GM12878 (cell line): ENCODE measurements around the gene PHOSPHO1. TPM values are rescaled to one million over a fixed set of nuclear protein-coding genes. Genes with fewer than 3 reads are reported as not detected.

Source experiments
- HDAC2 ChIP-seq: fragments of 200-600 bp; sonication (generic); IDR thresholded peaks from 2 replicates; pipeline ENCODE4 v1.6.1; 2017
- JUND ChIP-seq: IDR thresholded peaks from 2 replicates; pipeline ENCODE4 v1.6.1; 2012; ENCODE audit warnings: low read depth, mild to moderate bottlenecking, low read length, improper control_type of control experiment, moderate library complexity
- MXI1 ChIP-seq: fragments of 150-350 bp; IDR thresholded peaks from 2 replicates; pipeline ENCODE4 v1.6.1; 2011; ENCODE audit warnings: low read depth, mild to moderate bottlenecking, inconsistent platforms, low read length, improper control_type of control experiment
- NR2C1 ChIP-seq: fragments of 450-650 bp; IDR thresholded peaks from 2 replicates; pipeline ENCODE4 v1.6.1; 2017; ENCODE audit warnings: antibody characterized with exemption, mild to moderate bottlenecking, moderate library complexity
- RCOR1 ChIP-seq: conservative IDR thresholded peaks from 2 replicates; pipeline ENCODE4 v1.6.1; 2012; ENCODE audit warnings: low read depth, low read length, improper control_type of control experiment
- RELA ChIP-seq: fragments of 450-650 bp; IDR thresholded peaks from 2 replicates; pipeline ENCODE4 v1.8.0; 2014; ENCODE audit warnings: borderline replicate concordance; ENCODE audit not compliant: partially characterized antibody
- SMAD5 ChIP-seq: IDR thresholded peaks from 2 replicates; pipeline ENCODE4 v1.6.1; 2016; ENCODE audit warnings: antibody characterized with exemption, low read depth
- SRF ChIP-seq, 2 experiments: IDR thresholded peaks; 2 replicates each; pipeline ENCODE4 v1.6.1; 2011; ENCODE audit warnings: low read depth in 2 of 2, low read length in 2 of 2, mild to moderate bottlenecking in 1 of 2, moderate library complexity in 1 of 2
- ZNF207 ChIP-seq: fragments of 450-650 bp; IDR thresholded peaks from 2 replicates; pipeline ENCODE4 v1.6.1; 2014; ENCODE audit warnings: antibody characterized with exemption, mild to moderate bottlenecking, borderline replicate concordance
- polyA plus RNA-seq, 11 experiments: library from polyadenylated mRNA; depleted of rRNA in 4 of 11; unstranded in 6 of 11; stranded (reverse) in 5 of 11; fragments of >200 nt; fragmentation: Nextera tagmentation in 4 of 11; fragmentation: Illumina TruSeq in 1 of 11; extraction: Ambion mirVana in 4 of 11; extraction: Trizol in 1 of 11; gene quantifications; 1 replicate in 1 of 11; 2 replicates in 10 of 11; pipeline versions ENCODE4 v1.2.1 to v1.2.3, GENCODE V29; 2011 to 2016; ENCODE audit warnings: inconsistent platforms in 2 of 11, missing spikeins in 2 of 11, low read depth in 1 of 11
- total RNA-seq, 4 experiments: library from RNA; depleted of rRNA in 3 of 4; stranded (reverse); fragments of >200 nt in 3 of 4; fragmentation: Illumina TruSeq in 1 of 4; extraction: Trizol in 1 of 4; gene quantifications; 2 replicates each; pipeline versions ENCODE4 v1.2.1 to v1.2.3, GENCODE V29; 2013 to 2021
- TF ChIP-seq, protein P1 (sequence below): fragments of 450-650 bp; conservative IDR thresholded peaks from 2 replicates; pipeline ENCODE4 v1.6.1; 2017; ENCODE audit warnings: mild to moderate bottlenecking, moderate library complexity
- TF ChIP-seq, protein P2 (sequence below): IDR thresholded peaks from 2 replicates; pipeline ENCODE4 v1.6.1; 2012; ENCODE audit warnings: low read depth, low read length, improper control_type of control experiment
- TF ChIP-seq, protein P3 (sequence below): fragments of 450-650 bp; IDR thresholded peaks from 2 replicates; pipeline ENCODE4 v1.6.1; 2016; ENCODE audit warnings: mild to moderate bottlenecking, moderate library complexity, borderline replicate concordance
- TF ChIP-seq, protein P4 (sequence below): fragments of 450-650 bp; formaldehyde crosslinking; IDR thresholded peaks from 2 replicates; pipeline ENCODE4 v1.5.0; 2022; ENCODE audit warnings: mild to moderate bottlenecking, missing genetic modification characterization
- TF ChIP-seq, protein P5 (sequence below): fragments of 450-650 bp; formaldehyde crosslinking; IDR thresholded peaks from 2 replicates; pipeline ENCODE4 v1.4.0; 2022; ENCODE audit warnings: mild to moderate bottlenecking, moderate library complexity

PHOSPHO1 gene
- total and polyA plus RNA-seq, 10 of the 15 experiments (the other 5 are each of a cell fraction or from before 2014, with no cell fraction given): 0.03 to 1.5 (median 0.16) TPM; not detected in 2

DNA sequence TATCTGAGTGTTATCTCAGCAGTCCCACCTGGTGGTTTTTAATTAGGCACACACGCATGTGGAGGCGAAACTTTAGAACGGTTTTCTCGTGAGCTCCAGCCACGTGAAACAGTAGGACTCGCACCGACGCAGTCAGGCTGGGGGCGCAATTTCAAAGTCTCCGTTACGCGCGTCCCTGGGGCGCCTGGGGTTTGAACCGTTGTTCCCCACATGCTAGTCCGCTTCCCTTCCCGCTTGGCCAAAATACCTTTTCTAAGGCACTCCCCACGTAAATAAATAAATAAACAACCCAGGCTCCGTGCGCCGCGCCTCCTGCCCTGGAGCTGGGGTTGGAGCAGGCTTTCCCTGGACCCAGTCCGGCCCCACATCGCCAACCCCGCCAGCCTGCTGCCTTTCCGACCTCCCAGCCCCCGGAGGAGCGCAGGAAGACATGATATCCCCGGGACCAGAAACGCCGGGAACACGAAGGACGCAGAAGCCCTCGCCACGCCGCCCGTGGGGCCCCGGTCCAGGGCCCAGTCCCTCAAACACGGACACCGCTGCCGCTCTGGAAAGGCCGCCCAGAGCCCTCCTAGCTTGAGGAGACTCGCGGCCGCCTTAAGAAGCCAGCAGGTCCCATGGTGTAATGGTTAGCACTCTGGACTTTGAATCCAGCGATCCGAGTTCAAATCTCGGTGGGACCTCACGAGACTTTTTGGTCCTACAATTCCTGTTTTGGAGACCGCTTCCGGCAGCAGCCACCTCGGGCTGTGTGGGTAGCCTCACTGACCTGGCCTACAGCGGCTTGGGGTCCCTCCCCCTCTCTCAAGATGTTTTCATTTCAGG is 38.5 kb downstream of the PHOSPHO1 start (continued):
- TF ChIP-seq, protein P1, sequence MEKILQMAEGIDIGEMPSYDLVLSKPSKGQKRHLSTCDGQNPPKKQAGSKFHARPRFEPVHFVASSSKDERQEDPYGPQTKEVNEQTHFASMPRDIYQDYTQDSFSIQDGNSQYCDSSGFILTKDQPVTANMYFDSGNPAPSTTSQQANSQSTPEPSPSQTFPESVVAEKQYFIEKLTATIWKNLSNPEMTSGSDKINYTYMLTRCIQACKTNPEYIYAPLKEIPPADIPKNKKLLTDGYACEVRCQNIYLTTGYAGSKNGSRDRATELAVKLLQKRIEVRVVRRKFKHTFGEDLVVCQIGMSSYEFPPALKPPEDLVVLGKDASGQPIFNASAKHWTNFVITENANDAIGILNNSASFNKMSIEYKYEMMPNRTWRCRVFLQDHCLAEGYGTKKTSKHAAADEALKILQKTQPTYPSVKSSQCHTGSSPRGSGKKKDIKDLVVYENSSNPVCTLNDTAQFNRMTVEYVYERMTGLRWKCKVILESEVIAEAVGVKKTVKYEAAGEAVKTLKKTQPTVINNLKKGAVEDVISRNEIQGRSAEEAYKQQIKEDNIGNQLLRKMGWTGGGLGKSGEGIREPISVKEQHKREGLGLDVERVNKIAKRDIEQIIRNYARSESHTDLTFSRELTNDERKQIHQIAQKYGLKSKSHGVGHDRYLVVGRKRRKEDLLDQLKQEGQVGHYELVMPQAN: peak; percentile 56; the same call in 1 of the 2 replicates
- TF ChIP-seq RELA (peak; percentile 65), JUND (no peak), ZNF207 (peak; percentile 93; the same call in 1 of the 2 replicates), RCOR1 (peak; percentile 62), SRF (IDR thresholded peaks at IDR 0.05; ENCODE audit: low read depth in 2 of 2, low read length in 2 of 2) (peak; percentile 91 to 96), HDAC2 (0 out of 2 replicates have a peak, but pooled peaks have one; percentile 63), NR2C1 (no peak), MXI1 (peak; percentile 97), SMAD5 (peak; percentile 67; the same call in 1 of the 2 replicates)
- TF ChIP-seq, protein P2, sequence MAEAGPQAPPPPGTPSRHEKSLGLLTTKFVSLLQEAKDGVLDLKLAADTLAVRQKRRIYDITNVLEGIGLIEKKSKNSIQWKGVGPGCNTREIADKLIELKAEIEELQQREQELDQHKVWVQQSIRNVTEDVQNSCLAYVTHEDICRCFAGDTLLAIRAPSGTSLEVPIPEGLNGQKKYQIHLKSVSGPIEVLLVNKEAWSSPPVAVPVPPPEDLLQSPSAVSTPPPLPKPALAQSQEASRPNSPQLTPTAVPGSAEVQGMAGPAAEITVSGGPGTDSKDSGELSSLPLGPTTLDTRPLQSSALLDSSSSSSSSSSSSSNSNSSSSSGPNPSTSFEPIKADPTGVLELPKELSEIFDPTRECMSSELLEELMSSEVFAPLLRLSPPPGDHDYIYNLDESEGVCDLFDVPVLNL: peak; percentile 84
- TF ChIP-seq, protein P3, sequence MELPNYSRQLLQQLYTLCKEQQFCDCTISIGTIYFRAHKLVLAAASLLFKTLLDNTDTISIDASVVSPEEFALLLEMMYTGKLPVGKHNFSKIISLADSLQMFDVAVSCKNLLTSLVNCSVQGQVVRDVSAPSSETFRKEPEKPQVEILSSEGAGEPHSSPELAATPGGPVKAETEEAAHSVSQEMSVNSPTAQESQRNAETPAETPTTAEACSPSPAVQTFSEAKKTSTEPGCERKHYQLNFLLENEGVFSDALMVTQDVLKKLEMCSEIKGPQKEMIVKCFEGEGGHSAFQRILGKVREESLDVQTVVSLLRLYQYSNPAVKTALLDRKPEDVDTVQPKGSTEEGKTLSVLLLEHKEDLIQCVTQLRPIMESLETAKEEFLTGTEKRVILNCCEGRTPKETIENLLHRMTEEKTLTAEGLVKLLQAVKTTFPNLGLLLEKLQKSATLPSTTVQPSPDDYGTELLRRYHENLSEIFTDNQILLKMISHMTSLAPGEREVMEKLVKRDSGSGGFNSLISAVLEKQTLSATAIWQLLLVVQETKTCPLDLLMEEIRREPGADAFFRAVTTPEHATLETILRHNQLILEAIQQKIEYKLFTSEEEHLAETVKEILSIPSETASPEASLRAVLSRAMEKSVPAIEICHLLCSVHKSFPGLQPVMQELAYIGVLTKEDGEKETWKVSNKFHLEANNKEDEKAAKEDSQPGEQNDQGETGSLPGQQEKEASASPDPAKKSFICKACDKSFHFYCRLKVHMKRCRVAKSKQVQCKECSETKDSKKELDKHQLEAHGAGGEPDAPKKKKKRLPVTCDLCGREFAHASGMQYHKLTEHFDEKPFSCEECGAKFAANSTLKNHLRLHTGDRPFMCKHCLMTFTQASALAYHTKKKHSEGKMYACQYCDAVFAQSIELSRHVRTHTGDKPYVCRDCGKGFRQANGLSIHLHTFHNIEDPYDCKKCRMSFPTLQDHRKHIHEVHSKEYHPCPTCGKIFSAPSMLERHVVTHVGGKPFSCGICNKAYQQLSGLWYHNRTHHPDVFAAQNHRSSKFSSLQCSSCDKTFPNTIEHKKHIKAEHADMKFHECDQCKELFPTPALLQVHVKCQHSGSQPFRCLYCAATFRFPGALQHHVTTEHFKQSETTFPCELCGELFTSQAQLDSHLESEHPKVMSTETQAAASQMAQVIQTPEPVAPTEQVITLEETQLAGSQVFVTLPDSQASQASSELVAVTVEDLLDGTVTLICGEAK: peak; percentile 84
- TF ChIP-seq, protein P4, sequence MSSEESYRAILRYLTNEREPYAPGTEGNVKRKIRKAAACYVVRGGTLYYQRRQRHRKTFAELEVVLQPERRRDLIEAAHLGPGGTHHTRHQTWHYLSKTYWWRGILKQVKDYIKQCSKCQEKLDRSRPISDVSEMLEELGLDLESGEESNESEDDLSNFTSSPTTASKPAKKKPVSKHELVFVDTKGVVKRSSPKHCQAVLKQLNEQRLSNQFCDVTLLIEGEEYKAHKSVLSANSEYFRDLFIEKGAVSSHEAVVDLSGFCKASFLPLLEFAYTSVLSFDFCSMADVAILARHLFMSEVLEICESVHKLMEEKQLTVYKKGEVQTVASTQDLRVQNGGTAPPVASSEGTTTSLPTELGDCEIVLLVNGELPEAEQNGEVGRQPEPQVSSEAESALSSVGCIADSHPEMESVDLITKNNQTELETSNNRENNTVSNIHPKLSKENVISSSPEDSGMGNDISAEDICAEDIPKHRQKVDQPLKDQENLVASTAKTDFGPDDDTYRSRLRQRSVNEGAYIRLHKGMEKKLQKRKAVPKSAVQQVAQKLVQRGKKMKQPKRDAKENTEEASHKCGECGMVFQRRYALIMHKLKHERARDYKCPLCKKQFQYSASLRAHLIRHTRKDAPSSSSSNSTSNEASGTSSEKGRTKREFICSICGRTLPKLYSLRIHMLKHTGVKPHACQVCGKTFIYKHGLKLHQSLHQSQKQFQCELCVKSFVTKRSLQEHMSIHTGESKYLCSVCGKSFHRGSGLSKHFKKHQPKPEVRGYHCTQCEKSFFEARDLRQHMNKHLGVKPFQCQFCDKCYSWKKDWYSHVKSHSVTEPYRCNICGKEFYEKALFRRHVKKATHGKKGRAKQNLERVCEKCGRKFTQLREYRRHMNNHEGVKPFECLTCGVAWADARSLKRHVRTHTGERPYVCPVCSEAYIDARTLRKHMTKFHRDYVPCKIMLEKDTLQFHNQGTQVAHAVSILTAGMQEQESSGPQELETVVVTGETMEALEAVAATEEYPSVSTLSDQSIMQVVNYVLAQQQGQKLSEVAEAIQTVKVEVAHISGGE: no peak
- TF ChIP-seq, protein P5, sequence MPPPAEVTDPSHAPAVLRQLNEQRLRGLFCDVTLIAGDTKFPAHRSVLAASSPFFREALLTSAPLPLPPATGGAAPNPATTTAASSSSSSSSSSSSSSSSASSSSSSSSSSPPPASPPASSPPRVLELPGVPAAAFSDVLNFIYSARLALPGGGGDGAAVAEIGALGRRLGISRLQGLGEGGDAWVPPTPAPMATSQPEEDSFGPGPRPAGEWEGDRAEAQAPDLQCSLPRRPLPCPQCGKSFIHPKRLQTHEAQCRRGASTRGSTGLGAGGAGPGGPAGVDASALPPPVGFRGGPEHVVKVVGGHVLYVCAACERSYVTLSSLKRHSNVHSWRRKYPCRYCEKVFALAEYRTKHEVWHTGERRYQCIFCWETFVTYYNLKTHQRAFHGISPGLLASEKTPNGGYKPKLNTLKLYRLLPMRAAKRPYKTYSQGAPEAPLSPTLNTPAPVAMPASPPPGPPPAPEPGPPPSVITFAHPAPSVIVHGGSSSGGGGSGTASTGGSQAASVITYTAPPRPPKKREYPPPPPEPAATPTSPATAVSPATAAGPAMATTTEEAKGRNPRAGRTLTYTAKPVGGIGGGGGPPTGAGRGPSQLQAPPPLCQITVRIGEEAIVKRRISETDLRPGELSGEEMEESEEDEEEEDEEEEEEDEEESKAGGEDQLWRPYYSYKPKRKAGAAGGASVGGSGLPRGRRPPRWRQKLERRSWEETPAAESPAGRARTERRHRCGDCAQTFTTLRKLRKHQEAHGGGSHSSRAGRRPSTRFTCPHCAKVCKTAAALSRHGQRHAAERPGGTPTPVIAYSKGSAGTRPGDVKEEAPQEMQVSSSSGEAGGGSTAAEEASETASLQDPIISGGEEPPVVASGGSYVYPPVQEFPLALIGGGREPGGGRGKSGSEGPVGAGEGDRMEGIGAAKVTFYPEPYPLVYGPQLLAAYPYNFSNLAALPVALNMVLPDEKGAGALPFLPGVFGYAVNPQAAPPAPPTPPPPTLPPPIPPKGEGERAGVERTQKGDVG (CRISPR knock-in tag): no peak
